HG03103 (cell line): Measurements from ENCODE around the gene DMC1.
"Not testable (repeated sequence)": the region's sequence is repeated elsewhere in the genome, so short reads cannot be mapped to it uniquely, and the experiment has no call there.

Source experiments
- ATAC-seq: cut with Tn5 transposase; IDR thresholded peaks from one replicate; pipeline ENCODE4 v1.9.1; 2021; ENCODE audit warnings: low read depth; ENCODE audit not compliant: unreplicated experiment

DMC1 gene

GRCh38 chr22:38470179-38470578 is 99.8 kb downstream of the DMC1 start:
- ATAC-seq: not testable (repeated sequence)

DNA sequence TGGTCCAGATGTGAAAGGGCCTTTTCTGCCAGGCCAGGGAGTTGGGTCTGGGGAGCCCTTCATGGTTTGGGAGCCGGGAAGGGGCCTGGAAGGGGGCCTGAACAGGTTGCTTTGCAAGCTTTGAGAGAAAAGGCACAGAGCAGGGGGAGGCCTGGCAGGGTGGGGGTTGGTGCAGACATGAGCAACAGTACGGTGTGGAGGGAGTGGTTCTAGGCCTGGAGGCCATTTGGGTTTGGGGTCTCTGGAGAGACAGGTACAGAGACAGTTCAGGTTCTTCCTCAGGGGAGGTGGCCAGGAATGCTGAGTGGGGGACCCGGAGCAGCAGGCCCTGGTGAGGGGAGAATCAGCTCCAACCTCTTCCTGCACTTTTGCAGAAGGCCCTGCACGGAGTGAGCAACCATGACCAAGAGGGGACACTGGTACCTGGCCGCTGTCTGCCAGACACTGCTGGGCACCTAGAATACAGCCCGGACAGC is 100.6 kb downstream of the DMC1 start:
- ATAC-seq: no peak
